GM21529 (cell line): Measurements from ENCODE around the gene ARHGEF5.

ENCODE experiments used
- ATAC-seq: cut with Tn5 transposase; IDR thresholded peaks from one replicate; pipeline ENCODE4 v1.9.1; 2021; ENCODE audit not compliant: unreplicated experiment

Gene ARHGEF5

DNA sequence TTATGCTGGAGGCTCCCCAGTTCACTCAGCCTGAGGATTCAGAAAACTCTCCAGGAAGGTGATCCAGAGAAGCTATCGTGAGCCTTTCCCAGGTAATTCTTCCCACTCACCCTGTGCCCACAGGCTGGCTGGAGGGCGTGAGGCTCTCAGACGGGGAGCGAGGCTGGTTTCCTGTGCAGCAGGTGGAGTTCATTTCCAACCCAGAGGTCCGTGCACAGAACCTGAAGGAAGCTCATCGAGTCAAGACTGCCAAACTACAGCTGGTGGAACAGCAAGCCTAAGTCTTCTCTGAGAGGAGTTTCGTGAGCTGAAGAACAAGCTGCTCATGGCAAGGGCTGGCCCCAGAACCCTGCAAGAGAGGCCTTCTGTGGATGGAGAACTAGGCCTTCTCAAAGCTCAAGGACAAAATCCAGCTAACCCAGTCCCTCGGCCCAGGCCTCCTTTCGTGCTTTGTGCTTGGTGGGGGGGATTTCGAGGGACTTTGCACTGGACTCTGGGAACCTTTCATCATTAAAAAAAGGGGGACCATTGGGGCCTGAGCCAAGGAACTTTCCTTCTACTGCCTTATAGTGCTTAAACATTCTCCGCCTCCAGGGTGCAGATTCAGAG is 24.7 kb downstream of the ARHGEF5 start:
- no peak for ATAC-seq

DNA sequence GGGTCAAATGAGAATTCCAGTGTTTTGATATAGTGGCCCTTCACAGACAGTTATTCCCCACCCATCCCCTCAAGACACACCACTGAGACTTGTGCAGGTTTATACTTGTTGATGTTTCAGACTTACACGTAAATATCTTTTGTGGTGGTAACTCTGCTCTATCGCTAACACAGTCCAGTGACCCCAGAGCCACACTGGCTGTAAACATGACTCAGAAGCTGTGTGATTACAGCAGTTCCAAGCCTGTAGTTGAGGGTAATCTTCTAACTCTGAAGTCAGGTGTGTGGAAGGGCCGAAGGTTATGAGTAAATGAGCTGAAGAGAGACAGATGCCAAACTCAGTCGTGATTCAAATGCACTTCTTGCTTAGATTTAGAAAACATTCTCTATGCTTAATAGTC is 28.9 kb downstream of the ARHGEF5 start:
- ATAC-seq: peak; percentile 83

DNA sequence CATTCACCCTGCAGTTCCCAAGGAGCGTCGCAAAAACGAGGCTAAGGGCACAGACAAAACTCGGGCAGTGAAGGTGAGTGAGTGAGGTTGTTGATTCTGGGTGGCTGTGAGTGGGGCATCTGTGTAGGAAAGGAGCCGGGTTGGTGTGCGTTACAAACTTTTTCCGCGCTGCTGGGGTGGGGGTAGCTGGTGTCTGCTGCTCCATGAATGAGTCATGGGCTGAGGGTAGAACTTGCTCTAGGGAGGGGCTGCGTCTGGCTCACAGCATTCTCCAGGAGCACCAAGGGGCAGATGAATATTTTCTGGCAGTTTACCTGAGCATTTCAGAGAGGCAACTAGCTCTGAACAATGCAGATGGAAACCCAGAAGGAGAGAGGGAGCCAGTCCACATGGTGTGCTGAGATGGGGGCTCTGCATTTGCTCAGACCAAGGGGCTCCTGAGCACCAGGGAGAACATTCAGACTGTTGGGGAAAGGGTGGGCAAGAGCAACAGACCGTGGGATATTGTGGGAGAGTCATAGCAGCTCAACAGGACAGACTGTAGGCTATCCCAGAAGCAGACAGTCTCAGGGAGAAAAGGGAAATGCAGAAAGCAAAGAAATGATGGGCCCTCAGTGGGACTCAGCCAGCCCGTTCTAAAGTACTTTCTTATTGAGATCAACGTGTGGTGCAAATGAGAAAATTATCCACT is 29.5 kb downstream of the ARHGEF5 start:
- peak; percentile 48 for ATAC-seq

DNA sequence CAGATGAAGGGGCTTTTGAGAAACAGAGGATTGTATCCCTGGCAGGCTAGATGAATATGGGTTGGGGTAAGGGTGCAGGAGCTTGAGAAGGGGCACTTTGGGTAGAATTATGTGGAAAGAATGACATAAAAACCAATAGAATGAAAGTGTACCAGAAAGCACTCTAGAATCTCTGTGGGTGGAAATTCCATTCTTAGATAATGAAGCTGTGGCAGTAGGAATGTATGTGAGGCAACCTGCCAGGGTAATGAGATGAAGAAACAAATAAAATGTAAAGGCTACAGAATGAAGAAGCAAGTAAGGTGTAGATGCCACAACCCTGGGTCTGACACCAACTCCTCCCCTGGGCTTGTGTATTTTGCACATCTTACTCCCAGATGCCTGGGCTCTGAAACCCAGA is 31.5 kb downstream of the ARHGEF5 start:
- ATAC-seq: no peak

DNA sequence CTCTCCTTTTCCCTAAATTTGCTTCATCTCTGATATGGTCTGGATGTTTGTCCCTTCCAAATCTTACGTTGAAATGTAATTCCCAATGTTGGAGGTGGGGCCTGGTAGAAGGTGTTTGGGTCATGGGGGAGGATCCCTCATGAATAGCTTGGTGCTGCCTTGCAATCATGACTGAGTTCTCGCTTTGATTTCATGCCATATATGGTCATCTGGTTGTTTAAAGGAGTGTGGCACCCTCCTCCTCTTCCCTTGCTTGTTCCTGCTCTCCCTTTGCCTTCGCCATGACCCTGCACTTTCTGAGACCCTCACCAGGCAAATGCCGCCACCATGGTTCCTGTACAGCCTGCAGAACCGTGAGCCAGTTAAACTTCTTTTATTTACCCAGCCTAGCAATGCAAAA is 33.7 kb downstream of the ARHGEF5 start:
- no peak for ATAC-seq

DNA sequence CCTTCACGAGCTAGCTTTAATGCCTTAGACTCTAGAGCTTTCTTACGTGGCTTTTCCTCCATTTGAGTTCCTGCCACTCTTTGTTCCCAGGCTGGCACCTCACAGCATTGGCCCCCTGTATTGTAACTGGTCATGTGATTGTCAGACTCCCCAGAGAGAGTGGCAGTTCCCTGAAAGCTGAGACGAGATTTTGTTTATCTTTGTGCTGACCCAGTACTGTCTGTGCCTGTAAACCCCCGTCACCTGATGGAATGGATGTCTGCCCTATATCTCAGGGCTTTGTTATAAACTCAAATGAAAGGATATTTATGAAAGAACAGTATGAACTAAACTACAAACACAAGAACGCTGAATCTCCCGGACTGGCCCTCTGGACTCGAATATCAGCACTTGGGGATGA is 35.3 kb downstream of the ARHGEF5 start:
- no peak for ATAC-seq

DNA sequence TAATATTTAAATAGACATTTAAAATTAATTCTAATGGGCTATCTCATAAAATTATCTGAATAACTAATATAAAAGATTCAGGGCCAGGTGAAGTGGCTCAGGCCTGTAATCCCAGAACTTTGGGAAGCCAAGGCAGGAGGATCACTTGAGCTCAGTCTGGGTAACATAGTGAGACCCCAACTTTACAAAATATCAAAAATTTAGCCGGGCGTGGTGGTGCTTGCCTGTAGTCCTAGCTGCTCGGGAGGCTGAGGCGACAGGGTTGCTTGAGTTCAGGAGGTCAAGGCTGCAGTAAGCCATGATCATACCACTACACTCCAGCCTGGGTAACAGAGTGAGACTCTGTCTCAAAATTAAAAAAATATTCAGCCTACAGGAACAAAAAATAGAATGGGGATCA is 35.8 kb downstream of the ARHGEF5 start:
- ATAC-seq: no peak

DNA sequence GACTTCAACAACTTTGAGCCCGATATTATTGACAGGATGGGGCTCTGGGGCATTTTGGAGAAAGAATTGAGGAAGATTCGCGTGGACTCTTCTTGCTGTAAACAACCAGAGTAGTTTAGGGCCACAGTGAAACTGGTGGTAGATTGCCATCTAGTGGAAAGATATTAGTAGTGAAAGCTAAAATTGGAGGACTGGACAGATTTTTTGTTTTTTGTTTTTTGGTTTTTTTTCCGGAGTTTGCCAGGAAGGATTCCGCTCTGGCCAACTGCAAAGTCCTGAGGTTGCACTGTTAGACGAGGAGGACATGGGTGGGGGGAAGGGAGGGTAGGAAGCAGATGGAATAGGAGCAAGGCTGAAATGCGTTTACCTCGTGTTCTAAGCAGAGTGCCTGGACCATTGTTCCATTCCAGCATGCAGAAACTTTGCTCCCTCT is 36.6 kb downstream of the ARHGEF5 start:
- ATAC-seq: peak; percentile 88

DNA sequence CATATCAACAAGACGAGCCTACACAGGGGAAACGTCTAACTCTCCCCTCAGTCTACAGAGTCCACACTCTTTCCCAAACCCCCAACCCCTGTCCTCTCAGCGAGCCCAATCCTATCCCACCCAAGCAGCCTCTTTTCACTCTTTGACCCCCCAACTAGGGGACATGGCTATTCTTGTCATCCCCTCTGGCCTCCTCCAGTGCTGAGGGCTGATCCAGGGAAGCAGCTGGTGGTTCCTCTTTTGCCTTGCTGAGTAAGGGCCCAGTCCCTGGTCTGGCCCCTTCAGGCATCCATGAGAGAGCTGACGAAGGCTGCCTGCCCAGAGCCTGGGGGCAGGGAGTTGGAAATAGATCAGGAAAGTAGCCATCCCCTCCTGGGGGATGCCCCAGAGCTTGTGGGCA is 41.9 kb downstream of the ARHGEF5 start:
- ATAC-seq: no peak

DNA sequence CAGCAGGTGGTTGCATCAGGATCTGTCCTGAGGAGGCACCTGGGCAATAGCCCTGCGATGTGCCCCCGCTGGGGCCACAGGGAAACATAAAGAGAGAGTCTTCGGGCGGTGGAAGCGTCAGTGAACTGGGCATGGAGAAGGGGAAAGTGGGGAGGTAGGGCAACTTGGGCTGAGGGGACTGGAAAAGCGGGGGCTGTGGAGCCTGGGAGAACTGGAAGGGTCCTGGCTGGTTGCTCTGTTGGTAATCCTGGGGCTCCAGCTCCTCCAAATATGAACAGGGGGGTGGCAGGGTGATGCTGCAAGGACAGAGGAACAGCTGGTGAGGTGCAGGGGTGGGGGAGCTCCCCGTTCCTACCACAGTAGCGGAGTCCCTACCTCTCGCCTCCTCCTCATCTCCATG is 43.1 kb downstream of the ARHGEF5 start:
- ATAC-seq: no peak

DNA sequence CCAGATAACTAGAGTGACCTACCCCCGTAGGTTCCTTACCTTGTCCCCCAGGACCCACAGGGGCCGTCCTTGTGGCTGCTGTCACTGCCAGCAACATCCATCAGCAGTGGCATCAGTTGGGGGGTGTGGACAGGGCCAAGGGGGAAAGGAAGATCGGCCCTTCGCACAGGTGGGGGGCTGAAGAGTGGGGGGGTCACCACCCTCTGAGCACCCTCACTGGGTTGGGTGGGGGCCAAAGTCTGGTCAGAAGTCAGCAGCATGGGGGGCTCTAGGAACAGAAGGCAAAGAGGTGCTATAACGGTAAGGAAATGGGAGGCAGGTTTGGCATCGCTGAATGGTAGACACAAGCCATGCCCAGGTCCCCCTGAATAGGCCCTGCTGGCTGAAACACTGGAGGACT is 43.7 kb downstream of the ARHGEF5 start:
- ATAC-seq: no peak

DNA sequence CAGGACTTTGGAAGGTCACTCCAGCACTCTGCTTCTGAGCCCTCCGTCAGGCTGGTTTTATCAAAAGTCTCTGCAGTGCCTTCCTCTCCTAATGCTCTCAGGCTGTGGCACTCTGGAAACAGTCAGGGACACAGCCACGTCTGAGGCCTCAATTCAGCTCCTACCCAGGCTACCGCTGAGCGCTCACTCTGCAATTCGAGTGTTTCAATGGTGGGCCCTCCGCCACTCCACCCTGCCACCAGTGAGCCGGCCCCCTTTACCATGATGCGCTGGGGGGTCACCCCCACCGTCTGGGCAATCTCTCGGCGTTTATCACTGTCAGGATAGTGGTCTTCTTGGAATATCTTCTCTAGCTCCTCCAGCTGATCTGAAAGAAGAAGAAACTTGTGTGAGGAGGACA is 44.7 kb downstream of the ARHGEF5 start:
- no peak for ATAC-seq

DNA sequence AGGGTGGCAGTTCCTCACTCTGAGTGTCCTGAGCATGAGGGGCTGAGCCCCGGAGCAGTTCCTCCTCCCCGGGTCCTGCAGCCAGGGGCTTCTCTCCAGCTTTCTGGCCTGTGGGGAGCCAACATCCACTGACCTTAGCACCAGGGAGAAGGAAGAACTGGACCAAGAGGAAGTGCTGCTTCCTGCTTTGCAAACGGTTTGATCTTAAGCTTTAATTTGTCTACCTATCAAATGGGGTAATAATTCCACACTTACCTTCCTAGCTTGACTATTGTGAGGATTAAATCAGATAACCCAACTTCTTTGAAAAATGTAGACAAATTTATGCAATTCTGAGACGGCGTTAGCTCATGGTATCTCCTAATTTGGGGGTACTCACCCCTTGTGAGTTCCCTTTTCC is 46.3 kb downstream of the ARHGEF5 start:
- no peak for ATAC-seq

DNA sequence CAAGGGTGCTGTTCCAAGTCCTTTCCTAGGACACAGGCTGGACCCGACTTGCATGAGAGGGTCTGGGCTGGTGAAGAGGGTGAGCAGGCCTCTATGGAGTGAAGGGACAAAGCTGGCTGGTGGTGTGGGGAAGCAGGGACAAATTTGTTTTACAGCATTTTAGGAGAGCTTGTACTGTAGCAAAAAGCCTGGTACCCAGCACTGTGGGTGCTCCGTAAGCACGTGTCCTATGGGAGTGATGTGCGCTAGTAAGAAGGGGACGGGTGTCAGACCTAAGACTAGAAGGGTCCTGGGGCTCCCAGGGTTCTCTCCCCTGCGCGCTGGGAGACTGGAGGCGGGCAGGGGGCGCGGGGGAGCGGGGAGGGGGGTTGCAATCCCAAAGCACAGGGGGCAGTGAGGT is 47.9 kb downstream of the ARHGEF5 start:
- ATAC-seq: no peak

DNA sequence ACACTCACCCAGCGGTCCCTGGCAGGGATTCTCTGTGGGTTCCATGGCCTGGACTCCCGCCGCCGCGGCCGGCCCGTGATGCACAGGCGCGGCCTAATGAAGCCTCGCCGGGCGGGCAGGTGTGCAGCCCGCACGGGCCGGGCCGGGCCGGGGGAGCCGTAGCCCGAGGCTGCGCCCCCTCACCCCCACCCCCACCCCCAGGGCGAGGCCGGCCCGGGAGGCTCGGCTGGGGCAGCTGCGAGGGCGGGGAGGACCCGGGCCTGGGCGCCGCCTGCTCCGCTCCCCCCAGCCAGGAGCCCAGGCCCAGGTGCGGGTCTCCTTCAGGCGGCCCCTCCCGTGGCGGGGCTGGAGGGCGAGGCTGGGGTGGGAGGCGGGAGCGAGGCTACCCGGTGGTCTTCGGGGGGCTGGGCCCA is 48.5 kb downstream of the ARHGEF5 start, which contains the start of gene NOBOX:
NOBOX (minus strand) TSS at position 45 of the 413 bp plus-strand sequence.
- no peak for ATAC-seq

DNA sequence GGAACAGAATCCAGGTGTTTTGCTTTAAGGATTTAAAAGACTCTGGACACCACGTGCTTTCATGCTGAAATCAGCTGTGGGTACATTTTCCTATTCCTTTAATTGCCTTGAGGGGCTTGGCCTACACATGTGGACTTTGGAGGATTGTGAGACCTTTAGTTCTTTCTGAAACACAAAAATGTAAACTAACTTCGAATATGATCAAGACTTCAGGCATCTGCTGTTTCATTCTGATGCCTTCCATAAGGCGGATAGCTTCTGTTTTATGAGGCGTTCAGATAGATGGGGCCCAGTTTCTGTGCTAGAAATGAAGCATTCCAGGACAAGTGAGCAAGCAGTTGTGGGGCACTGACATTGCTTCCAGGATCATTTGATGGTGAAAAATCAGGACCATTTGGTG is 49.7 kb downstream of the ARHGEF5 start:
- no peak for ATAC-seq

DNA sequence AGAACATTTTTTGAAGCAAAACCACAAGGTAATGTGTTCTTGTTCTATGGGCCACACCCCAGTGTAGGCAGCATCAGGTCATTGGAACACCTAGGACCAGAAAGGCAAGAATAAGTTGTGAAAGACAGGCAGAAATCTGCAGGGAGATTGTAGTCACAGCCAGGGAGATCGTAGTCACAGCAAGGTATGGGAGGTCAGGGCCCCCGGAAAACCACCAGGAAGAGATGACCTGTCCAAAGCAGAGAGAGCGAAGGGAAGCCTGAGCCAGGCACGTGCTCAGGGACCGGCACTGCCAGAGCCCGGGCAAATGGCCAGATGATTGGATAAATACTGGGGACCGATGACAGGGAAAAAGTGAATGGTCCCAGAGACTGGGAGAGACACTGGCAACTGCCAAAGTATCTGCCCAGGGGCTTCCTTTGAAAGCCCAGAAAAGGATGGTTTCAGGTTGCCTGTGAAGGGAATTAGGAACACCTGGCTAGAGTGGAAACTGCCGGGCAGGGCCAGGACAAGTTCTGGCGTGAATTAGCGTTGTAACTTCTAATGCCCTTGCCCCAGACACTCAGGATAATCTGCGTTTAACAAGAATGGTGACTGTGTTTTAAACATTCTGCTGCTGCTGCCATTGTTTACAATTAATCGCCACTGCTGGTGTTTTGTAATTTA is 52.2 kb downstream of the ARHGEF5 start:
- no peak for ATAC-seq

DNA sequence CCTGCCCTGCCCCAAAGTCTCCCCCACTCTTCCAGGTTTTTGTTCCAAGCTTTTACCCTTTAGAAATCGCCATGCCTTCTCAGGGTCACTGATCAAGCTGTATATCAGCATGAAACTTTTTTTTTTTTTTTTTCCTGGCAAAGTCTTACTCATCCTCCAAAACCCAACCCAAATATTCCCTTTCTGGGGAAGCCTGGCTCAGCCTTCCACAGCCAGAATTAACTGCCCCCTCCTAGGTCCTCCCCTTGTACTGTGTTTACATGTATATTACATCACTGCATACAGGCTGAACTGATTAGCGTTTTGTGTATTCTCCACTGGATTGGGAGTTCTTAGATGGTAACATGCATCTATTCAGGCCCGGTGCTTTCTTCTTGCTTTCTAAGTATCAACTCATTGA is 52.9 kb downstream of the ARHGEF5 start:
- no peak for ATAC-seq

DNA sequence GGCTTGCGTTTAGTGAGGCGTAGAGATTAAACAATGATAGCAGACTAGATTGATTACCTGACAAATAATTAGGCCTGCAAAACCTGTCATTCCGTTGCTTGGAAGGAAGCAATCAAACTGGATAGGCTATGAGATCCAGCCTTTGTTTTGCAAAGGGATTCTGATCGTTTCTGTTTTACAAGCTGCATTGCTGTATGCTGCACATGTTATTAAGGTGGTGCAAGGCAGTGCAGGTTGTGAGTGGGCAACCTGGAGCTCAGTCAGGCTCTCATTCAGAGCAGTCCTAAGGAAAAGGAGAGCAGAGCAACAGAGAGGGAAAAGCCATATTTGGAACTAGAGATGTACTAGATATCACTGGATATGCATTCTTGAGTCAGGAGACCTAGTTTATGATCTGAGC is 55.2 kb downstream of the ARHGEF5 start:
- ATAC-seq: no peak

DNA sequence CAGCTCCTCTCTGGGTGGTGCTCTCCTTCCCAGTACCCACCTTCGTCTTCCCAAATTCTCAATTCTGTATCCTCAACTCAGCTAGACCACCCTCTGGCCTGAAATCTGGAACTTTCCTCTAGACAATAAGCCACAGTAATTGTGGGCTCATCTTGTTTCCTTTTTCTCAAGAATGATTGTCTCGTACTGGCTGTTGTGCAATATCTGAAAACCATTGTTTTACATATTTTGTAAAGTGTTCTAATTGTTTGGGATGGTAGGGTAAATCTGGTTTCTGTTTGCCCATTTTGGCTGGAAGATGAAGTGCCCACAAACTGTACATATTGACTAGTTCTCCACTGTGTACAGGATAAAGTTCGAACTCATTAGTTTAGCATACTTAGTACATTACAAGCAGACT is 59.6 kb downstream of the ARHGEF5 start:
- ATAC-seq: no peak

DNA sequence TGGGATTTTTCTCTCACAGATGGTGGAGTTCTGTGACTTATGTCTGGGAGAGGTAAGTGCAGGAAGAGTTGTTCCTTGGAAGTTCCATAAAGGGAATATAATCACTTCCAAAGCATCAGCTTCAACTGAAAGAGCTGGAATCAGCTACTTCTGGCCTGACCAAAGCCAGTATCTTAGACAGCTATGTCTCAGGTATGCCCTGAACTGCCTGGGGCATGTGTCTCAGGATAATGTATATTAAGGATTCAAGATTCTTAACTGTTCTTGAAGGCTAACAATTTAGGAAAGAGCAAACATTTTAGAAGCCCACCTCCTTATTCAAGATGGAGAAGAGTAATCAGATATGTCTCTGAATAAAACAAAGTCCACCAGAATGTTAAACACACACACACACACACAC is 60.7 kb downstream of the ARHGEF5 start:
- no peak for ATAC-seq

DNA sequence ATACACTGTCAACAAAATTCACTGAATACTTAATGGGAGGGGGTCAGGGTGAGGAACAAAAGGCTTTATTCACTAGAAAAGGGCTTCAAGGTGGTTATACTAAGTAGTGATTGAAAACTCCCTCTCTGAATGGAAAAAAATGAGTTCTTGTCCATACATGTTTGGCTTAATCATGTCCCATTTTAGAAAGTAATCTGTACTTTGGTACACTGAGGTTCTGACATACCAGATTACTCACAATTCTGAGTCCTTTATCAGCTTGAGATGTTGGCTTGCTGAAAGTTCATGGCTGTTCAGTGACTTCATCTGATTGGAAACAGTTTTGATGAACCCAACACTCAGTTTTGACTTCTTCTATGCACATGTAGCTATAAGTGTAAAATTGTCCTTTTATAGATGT is 61.1 kb downstream of the ARHGEF5 start:
- ATAC-seq: no peak
